Measurements from ENCODE around the gene TBC1D23.
"Not testable (repeated sequence)": the region's sequence is repeated elsewhere in the genome, so short reads cannot be mapped to it uniquely, and the experiment has no call there.

The TBC1D23 gene

GRCh38 chr3:100260685-100261484, at the start of gene TBC1D23:
Gene TBC1D23, plus strand, starts transcription at chr3:100260992. Its CDS starts 27 bp downstream, at chr3:100261019.
- DNase-seq (ENCODE audit: low spot score): peak; percentile 99

GRCh38 chr3:100213891-100214573, 46.8 kb upstream of the TBC1D23 start:
- no peak for DNase-seq (ENCODE audit: low spot score)

- no peak for DNase-seq (ENCODE audit: low spot score)
These were observed 46.2 kb upstream of the TBC1D23 start for GRCh38 chr3:100214574-100214964.

- no peak for DNase-seq (ENCODE audit: low spot score)
These were observed 44.1 kb upstream of the TBC1D23 start for GRCh38 chr3:100216713-100217112.

- no peak for DNase-seq (ENCODE audit: low spot score)
These were observed 39.6 kb upstream of the TBC1D23 start for GRCh38 chr3:100221159-100221558.

- no peak for DNase-seq (ENCODE audit: low spot score)
These were observed 35.6 kb upstream of the TBC1D23 start for GRCh38 chr3:100225193-100225592.

- no peak for DNase-seq (ENCODE audit: low spot score)
These were observed 34.9 kb upstream of the TBC1D23 start for GRCh38 chr3:100225883-100226282.

- DNase-seq (ENCODE audit: low spot score): no peak
These were observed 33.9 kb upstream of the TBC1D23 start for GRCh38 chr3:100226712-100227429.

GRCh38 chr3:100227511-100227921, 33.3 kb upstream of the TBC1D23 start:
- no peak for DNase-seq (ENCODE audit: low spot score)

GRCh38 chr3:100228247-100228646, 32.5 kb upstream of the TBC1D23 start:
- DNase-seq (ENCODE audit: low spot score): peak; percentile 6

- not testable (repeated sequence) for DNase-seq (ENCODE audit: low spot score)
These were observed 31.6 kb upstream of the TBC1D23 start for GRCh38 chr3:100229188-100229587.

GRCh38 chr3:100230710-100231109, 30.1 kb upstream of the TBC1D23 start:
- DNase-seq (ENCODE audit: low spot score): no peak

- no peak for DNase-seq (ENCODE audit: low spot score)
These were observed 29.1 kb upstream of the TBC1D23 start for GRCh38 chr3:100231668-100232067.

GRCh38 chr3:100234364-100234763, 26.4 kb upstream of the TBC1D23 start:
- no peak for DNase-seq (ENCODE audit: low spot score)

- no peak for DNase-seq (ENCODE audit: low spot score)
These were observed 22.2 kb upstream of the TBC1D23 start for GRCh38 chr3:100238599-100238998.

GRCh38 chr3:100242471-100242870, 18.3 kb upstream of the TBC1D23 start:
- DNase-seq (ENCODE audit: low spot score): not testable (repeated sequence)

GRCh38 chr3:100244264-100244663, 16.5 kb upstream of the TBC1D23 start:
- no peak for DNase-seq (ENCODE audit: low spot score)

- DNase-seq (ENCODE audit: low spot score): no peak
These were observed 15.7 kb upstream of the TBC1D23 start for GRCh38 chr3:100245136-100245535.

- peak; percentile 32 for DNase-seq (ENCODE audit: low spot score)
These were observed 14.9 kb upstream of the TBC1D23 start for GRCh38 chr3:100245927-100246326.

- DNase-seq (ENCODE audit: low spot score): peak; percentile 4
These were observed 13.8 kb upstream of the TBC1D23 start for GRCh38 chr3:100246999-100247398.

- no peak for DNase-seq (ENCODE audit: low spot score)
These were observed 8.8 kb upstream of the TBC1D23 start for GRCh38 chr3:100252001-100252400.

GRCh38 chr3:100254168-100254777, 6.5 kb upstream of the TBC1D23 start:
- DNase-seq (ENCODE audit: low spot score): peak; percentile 57
